SK-N-SH (cell line): ENCODE data around the gene P2RX1. TPM values are rescaled to one million over a fixed set of nuclear protein-coding genes. Genes with fewer than 3 reads are reported as not detected.

Source experiments
- CTCF ChIA-PET: fragments of 300-600, 350-600 bp; formaldehyde crosslinking; extraction: SDS; loops from one replicate; lab custom pipeline; 2021; lab: Yijun Ruan, JAX
- POLR2A ChIA-PET: fragments of 350-600 bp; sonication (Branson Sonifier 250); formaldehyde crosslinking; extraction: SDS; loops from one replicate; lab custom pipeline; 2020; ENCODE audit warnings: antibody characterized with exemption, inconsistent platforms; lab: Yijun Ruan, JAX
- DNase-seq: peaks from one replicate; pipeline ENCODE4 v3.0.0; 2012
- H2AFZ ChIP-seq: fragments of 200-600 bp; sonication (generic); 2 replicates; pipeline ENCODE4 v1.8.1; 2016; ENCODE audit warnings: antibody characterized with exemption, mild to moderate bottlenecking, low read depth
- H3F3A ChIP-seq: fragments of 200-600 bp; sonication (generic); replicated peaks from 2 replicates; pipeline ENCODE3; 2016; ENCODE audit warnings: antibody characterized with exemption, mild to moderate bottlenecking; ENCODE audit not compliant: insufficient read depth
- H3K27ac ChIP-seq, 2 experiments: fragments of 200-500 bp in 1 of 2; fragments of 200-600 bp in 1 of 2; sonication (Bioruptor generic) in 1 of 2; sonication (generic), shearing (Covaris generic) in 1 of 2; 2 replicates each; pipeline versions ENCODE4 v1.5.1 to v1.6.1; 2014 to 2016; ENCODE audit warnings: low read depth in 2 of 2, inconsistent platforms in 1 of 2, low read length in 1 of 2, mild to moderate bottlenecking in 1 of 2, mixed read lengths in 1 of 2
- H3K27me3 ChIP-seq: fragments of 200-600 bp; sonication (generic), shearing (Covaris generic); 2 replicates; pipeline ENCODE4 v1.6.1; 2016; ENCODE audit warnings: mixed run types; ENCODE audit not compliant: insufficient read depth
- H3K36me3 ChIP-seq, 2 experiments: fragments of 200-500 bp in 1 of 2; fragments of 200-600 bp in 1 of 2; sonication (Bioruptor generic) in 1 of 2; sonication (generic) in 1 of 2; replicated peaks in 1 of 2; 2 replicates each; pipeline versions ENCODE3 to v1.5.1; 2014 to 2016; ENCODE audit warnings: low read length in 1 of 2, mild to moderate bottlenecking in 1 of 2; ENCODE audit not compliant: insufficient read depth in 2 of 2, control insufficient read depth in 1 of 2
- H3K4me1 ChIP-seq, 2 experiments: fragments of 200-500 bp in 1 of 2; fragments of 200-600 bp in 1 of 2; sonication (Bioruptor generic) in 1 of 2; sonication (generic), shearing (Covaris generic) in 1 of 2; 2 replicates each; pipeline versions ENCODE4 v1.5.1 to v1.6.1; 2014 to 2016; ENCODE audit warnings: low read depth in 1 of 2, low read length in 1 of 2, mixed run types in 1 of 2; ENCODE audit not compliant: insufficient read depth in 2 of 2, control insufficient read depth in 1 of 2
- H3K4me2 ChIP-seq: fragments of 200-600 bp; sonication (generic), shearing (Covaris generic); 2 replicates; pipeline ENCODE4 v1.6.1; 2017; ENCODE audit warnings: mixed run types
- H3K4me3 ChIP-seq, 2 experiments: fragments of 200-500 bp in 1 of 2; fragments of 200-600 bp in 1 of 2; sonication (Bioruptor generic) in 1 of 2; sonication (generic), shearing (Covaris generic) in 1 of 2; 2 replicates each; pipeline versions ENCODE4 v1.5.1 to v1.8.1; 2014 to 2016; ENCODE audit warnings: low read depth in 2 of 2, inconsistent platforms in 1 of 2, low read length in 1 of 2, mild to moderate bottlenecking in 1 of 2, mixed read lengths in 1 of 2, moderate library complexity in 1 of 2
- H3K79me2 ChIP-seq: fragments of 200-600 bp; sonication (generic); 2 replicates; pipeline ENCODE4 v1.8.1; 2017; ENCODE audit warnings: mild to moderate bottlenecking; ENCODE audit not compliant: insufficient read depth
- H3K9ac ChIP-seq: fragments of 200-600 bp; sonication (generic); 2 replicates; pipeline ENCODE4 v1.6.1; 2017; ENCODE audit warnings: mixed run types
- H3K9me2 ChIP-seq: fragments of 200-600 bp; sonication (generic); 2 replicates; pipeline ENCODE4 v1.6.1; 2017; ENCODE audit warnings: mixed run types
- H3K9me3 ChIP-seq: fragments of 200-600 bp; sonication (generic); 2 replicates; pipeline ENCODE4 v1.6.1; 2017; ENCODE audit warnings: mixed run types, mild to moderate bottlenecking, moderate library complexity
- H4K20me1 ChIP-seq: fragments of 200-600 bp; sonication (generic); 2 replicates; pipeline ENCODE4 v1.6.1; 2017; ENCODE audit warnings: mild to moderate bottlenecking, mixed run types; ENCODE audit not compliant: insufficient read depth
- EP300 ChIP-seq, 2 experiments: IDR thresholded peaks; 2 replicates each; pipeline versions ENCODE4 v1.4.0 to v1.6.1; 2012; ENCODE audit warnings: borderline replicate concordance in 1 of 2, low read depth in 1 of 2, low read length in 1 of 2
- FOSL2 ChIP-seq: IDR thresholded peaks from 2 replicates; pipeline ENCODE4 v1.4.0; 2012; ENCODE audit warnings: low read depth, mild to moderate bottlenecking, moderate library complexity, borderline replicate concordance
- FOXM1 ChIP-seq: IDR thresholded peaks from 2 replicates; pipeline ENCODE4 v1.4.0; 2012; ENCODE audit warnings: low read depth, mild to moderate bottlenecking
- GATA2 ChIP-seq: sonication (generic); formaldehyde crosslinking; IDR thresholded peaks from 2 replicates; pipeline ENCODE4 v1.5.0; 2020; ENCODE audit warnings: mild to moderate bottlenecking, missing genetic modification reagents
- JUND ChIP-seq: IDR thresholded peaks from 2 replicates; pipeline ENCODE4 v1.4.0; 2012
- NFIC ChIP-seq: IDR thresholded peaks from 2 replicates; pipeline ENCODE4 v1.4.0; 2012; ENCODE audit warnings: borderline replicate concordance
- RCOR1 ChIP-seq: fragments of 150-350 bp; IDR thresholded peaks from 2 replicates; pipeline ENCODE4 v1.6.1; 2017; ENCODE audit warnings: antibody characterized with exemption, low read length
- SIN3A ChIP-seq: IDR thresholded peaks from 2 replicates; pipeline ENCODE4 v1.6.1; 2012; ENCODE audit warnings: low read depth, mild to moderate bottlenecking, low read length, moderate library complexity, borderline replicate concordance
- TCF12 ChIP-seq: IDR thresholded peaks from 2 replicates; pipeline ENCODE4 v1.4.0; 2012
- YY1 ChIP-seq: IDR thresholded peaks from 2 replicates; pipeline ENCODE4 v1.4.0; 2012; ENCODE audit warnings: low read depth, mild to moderate bottlenecking
- WGBS: methylation state at CpG from one replicate; pipeline ENCODE4 v1.1.6; 2017; ENCODE audit warnings: low lambda C conversion rate; 5-methylcytosine and 5-hydroxymethylcytosine counted together
- polyA plus RNA-seq, 3 experiments: library from polyadenylated mRNA; depleted of rRNA; stranded (reverse); fragments of >200 nt; gene quantifications; 2 replicates each; pipeline ENCODE4 v1.2.3, GENCODE V29; 2012
- TF ChIP-seq, protein P1 (sequence below): IDR thresholded peaks from 2 replicates; pipeline ENCODE4 v1.4.0; 2012; ENCODE audit warnings: low read depth
- TF ChIP-seq, protein P2 (sequence below): fragments of 150-350 bp; IDR thresholded peaks from 2 replicates; pipeline ENCODE4 v1.6.1; 2017; ENCODE audit warnings: antibody characterized with exemption, low read length, low read depth, borderline replicate concordance
- TF ChIP-seq, protein P3 (sequence below): IDR thresholded peaks from 2 replicates; pipeline ENCODE4 v1.4.0; 2012; ENCODE audit warnings: low read depth, borderline replicate concordance

P2RX1 gene
- polyA plus RNA-seq, 1 of the 3 experiments (the other 2 are of a cell fraction) = not detected

DNA sequence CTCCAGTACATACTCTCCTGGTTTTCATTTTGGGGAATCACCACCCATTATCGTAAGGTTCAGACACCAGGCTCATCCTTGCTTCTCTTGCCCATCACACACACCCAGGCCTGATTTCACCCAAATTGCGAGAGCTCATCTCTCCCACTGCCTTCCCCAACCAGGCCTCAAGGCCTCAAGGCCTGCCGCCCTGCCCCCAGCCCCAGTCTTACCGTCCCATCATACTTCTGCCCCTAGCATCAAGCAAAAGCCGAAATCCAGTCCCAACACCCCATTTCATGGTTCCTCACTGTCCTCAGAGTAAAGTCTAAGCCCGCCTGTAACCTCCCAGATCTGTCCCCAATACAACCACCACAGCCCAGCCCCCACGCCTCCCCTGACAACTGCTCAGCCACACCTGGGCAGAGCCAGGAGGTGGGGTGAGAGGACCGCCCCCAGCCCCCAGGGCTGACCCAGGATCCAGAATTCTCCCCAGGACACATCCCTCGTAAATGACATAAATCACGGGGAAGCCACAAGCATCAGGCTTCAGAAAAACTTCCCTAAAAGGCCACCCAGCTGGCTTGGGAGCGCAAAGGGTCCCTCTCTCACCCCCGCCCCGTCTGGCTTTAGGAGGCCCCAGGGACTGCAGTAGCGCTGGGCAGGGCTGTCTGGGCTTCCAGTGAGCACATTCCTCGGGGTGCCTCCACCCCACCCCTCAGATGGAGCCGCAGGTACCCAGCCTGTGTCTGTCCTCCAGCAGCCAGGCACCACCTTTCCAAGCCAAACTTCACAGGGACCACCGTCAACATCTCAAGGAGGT is 9.6 kb upstream of the P2RX1 start:
- POLR2A ChIA-PET = no interaction called here
- CTCF ChIA-PET = interaction anchor here (7.7 kb wide), 1 partner anchor 12 kb away, joined by 54 read pairs; no protein-coding TSS in a partner anchor

DNA sequence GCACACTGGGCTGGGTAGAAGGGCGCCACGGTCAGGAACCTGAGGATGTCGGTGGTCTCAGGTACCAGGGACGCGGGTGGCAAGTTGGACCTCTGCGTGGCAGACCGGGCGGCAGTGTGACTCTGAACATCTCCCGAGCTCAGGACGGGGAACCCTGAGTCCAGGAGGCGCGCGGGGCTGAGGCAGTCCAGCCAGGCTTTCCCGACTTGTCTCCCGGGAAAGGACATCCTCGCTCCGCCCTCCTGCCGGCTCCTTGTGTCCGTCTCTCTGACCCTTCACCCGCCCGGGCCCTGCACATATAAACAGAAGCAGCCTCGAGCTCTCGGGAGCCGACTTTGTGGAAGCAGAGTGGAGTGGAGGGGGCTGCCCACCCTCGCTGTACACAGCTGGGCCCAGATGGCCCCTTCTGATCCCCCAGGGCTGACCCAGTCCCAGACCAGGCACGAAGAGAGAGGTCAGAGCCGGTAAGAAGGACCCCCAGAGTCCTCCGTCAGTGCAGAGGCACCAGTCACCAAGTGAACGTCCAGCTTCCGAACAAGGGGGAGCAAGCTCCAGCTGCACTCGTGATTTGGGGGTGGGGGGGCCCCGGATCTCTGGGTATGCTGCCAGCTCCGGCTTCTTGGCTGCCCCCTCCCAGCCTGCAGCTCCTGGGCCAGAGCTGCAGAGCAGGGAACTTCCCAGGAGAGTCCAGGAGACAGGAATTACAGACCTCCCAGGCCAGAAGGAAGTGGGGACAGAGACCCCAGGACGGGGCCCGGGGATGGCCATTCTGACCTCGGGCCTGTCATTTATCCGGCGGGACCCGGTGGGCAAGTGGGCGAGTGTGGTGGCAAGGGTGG is 8.5 kb upstream of the P2RX1 start:
- ChIA-PET CTCF (interaction anchor here (0.7 to 7.7 kb wide), 2 partner anchors 11 to 150 kb away, joined by 3 to 54 read pairs; no protein-coding TSS in a partner anchor), POLR2A (interaction anchor here (0.7 kb wide), 1 partner anchor 9 kb away, joined by 3 read pairs; no protein-coding TSS in a partner anchor)
- no peak overlapping the region for H3K4me2 ChIP-seq
- TF ChIP-seq FOXM1 (no peak), FOSL2 (no peak), YY1 (no peak), TCF12 (no peak)
- TF ChIP-seq, protein P1, sequence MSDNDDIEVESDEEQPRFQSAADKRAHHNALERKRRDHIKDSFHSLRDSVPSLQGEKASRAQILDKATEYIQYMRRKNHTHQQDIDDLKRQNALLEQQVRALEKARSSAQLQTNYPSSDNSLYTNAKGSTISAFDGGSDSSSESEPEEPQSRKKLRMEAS = no peak
- TF ChIP-seq, protein P2, sequence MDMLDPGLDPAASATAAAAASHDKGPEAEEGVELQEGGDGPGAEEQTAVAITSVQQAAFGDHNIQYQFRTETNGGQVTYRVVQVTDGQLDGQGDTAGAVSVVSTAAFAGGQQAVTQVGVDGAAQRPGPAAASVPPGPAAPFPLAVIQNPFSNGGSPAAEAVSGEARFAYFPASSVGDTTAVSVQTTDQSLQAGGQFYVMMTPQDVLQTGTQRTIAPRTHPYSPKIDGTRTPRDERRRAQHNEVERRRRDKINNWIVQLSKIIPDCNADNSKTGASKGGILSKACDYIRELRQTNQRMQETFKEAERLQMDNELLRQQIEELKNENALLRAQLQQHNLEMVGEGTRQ = no peak
- H3K9me3 ChIP-seq = no peaks in the 10 kb centered on the region
- H3K4me1 ChIP-seq = peaks cover 0 to 12% of the 10 kb centered on the region in 2 experiments; a peak in 1 of 4 replicates
- H2AFZ ChIP-seq = no peak overlapping the region
- no peaks in the 10 kb centered on the region for H3F3A ChIP-seq
- no peak overlapping the region for H3K4me3 ChIP-seq
- peak; percentile 59 for DNase-seq
- no peaks in the 10 kb centered on the region for H4K20me1 ChIP-seq
- H3K9ac ChIP-seq = no peak overlapping the region
- no peaks in the 10 kb centered on the region for H3K36me3 ChIP-seq
- H3K9me2 ChIP-seq = no peaks in the 10 kb centered on the region
- no peaks in the 10 kb centered on the region for H3K27me3 ChIP-seq
- no peak overlapping the region for H3K27ac ChIP-seq
- 65% methylated on average over 17 of the region's 40 CpGs for WGBS
- no peaks in the 10 kb centered on the region for H3K79me2 ChIP-seq

More for the DNA sequence above, 9.6 kb upstream of the P2RX1 start:
- H3K9ac ChIP-seq = no peak overlapping the region
- H2AFZ ChIP-seq = no peak overlapping the region
- H3K4me1 ChIP-seq = peaks cover 0 to 12% of the 10 kb centered on the region in 2 experiments; a peak in 1 of 4 replicates
- no peak for TF ChIP-seq FOSL2
- TF ChIP-seq GATA2 = no peak
- TF ChIP-seq FOXM1 = no peak
- TF ChIP-seq NFIC = no peak
- TF ChIP-seq SIN3A = no peak
- TF ChIP-seq RCOR1 = no peak
- TF ChIP-seq, protein P3, sequence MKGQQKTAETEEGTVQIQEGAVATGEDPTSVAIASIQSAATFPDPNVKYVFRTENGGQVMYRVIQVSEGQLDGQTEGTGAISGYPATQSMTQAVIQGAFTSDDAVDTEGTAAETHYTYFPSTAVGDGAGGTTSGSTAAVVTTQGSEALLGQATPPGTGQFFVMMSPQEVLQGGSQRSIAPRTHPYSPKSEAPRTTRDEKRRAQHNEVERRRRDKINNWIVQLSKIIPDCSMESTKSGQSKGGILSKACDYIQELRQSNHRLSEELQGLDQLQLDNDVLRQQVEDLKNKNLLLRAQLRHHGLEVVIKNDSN = no peak
- TF ChIP-seq, protein P1 = no peak
- TF ChIP-seq TCF12 = no peak
- no peak for TF ChIP-seq EP300 (IDR thresholded peaks at IDR 0.05; ENCODE audit: borderline replicate concordance in 1 of 2, low read depth in 1 of 2, low read length in 1 of 2)
- no peak for TF ChIP-seq JUND
- H3K9me3 ChIP-seq = no peaks in the 10 kb centered on the region
- H3K27me3 ChIP-seq = no peaks in the 10 kb centered on the region
- no peaks in the 10 kb centered on the region for H3K36me3 ChIP-seq
- H3K79me2 ChIP-seq = no peaks in the 10 kb centered on the region
- no peaks in the 10 kb centered on the region for H4K20me1 ChIP-seq
- WGBS = 86% methylated on average over 13 of the region's 17 CpGs
- H3K9me2 ChIP-seq = no peaks in the 10 kb centered on the region
- H3F3A ChIP-seq = no peaks in the 10 kb centered on the region
- no peak overlapping the region for H3K4me3 ChIP-seq
- no peak for DNase-seq
- H3K4me2 ChIP-seq = no peak overlapping the region
- no peak overlapping the region for H3K27ac ChIP-seq
